Trophoblast cell (in vitro differentiated cells and primary cell): Measurements from ENCODE around the gene CALML4.
"Not testable (repeated sequence)": the region's sequence is repeated elsewhere in the genome, so short reads cannot be mapped to it uniquely, and the experiment has no call there.

Experiments
- DNase-seq, 2 donors: peaks; one replicate each; pipeline ENCODE4 v3.0.0-alpha.2; 2016
- H2AFZ ChIP-seq: 2 replicates; pipeline ENCODE4 v1.6.1; 2013; ENCODE audit warnings: low read length, moderate library complexity, mild to moderate bottlenecking; ENCODE audit not compliant: insufficient read depth, poor library complexity
- H2AK5ac ChIP-seq: 2 replicates; pipeline ENCODE4 v1.6.1; 2013; ENCODE audit warnings: mild to moderate bottlenecking, low read length
- H2BK120ac ChIP-seq: 2 replicates; pipeline ENCODE4 v1.6.1; 2013; ENCODE audit warnings: low read length, mild to moderate bottlenecking, moderate library complexity; ENCODE audit not compliant: insufficient read depth, poor library complexity
- H2BK12ac ChIP-seq: 2 replicates; pipeline ENCODE4 v1.6.1; 2013; ENCODE audit warnings: mild to moderate bottlenecking, low read length, moderate library complexity
- H2BK5ac ChIP-seq: 2 replicates; pipeline ENCODE4 v1.6.1; 2013; ENCODE audit warnings: low read length, low read depth, moderate library complexity, mild to moderate bottlenecking; ENCODE audit not compliant: poor library complexity
- H3K14ac ChIP-seq: 2 replicates; pipeline ENCODE4 v1.6.1; 2013; ENCODE audit warnings: mild to moderate bottlenecking, low read length
- H3K18ac ChIP-seq: 2 replicates; pipeline ENCODE4 v1.6.1; 2013; ENCODE audit warnings: mild to moderate bottlenecking, low read length
- H3K23ac ChIP-seq: 2 replicates; pipeline ENCODE4 v1.6.1; 2013; ENCODE audit warnings: low read length
- H3K27ac ChIP-seq: 2 replicates; pipeline ENCODE4 v1.5.1; 2013; ENCODE audit warnings: low read depth, mild to moderate bottlenecking, inconsistent platforms, low read length, moderate library complexity
- H3K27me3 ChIP-seq: 2 replicates; pipeline ENCODE4 v1.6.1; 2013; ENCODE audit warnings: inconsistent platforms, mild to moderate bottlenecking, low read length, moderate library complexity; ENCODE audit not compliant: insufficient read depth
- H3K36me3 ChIP-seq, 2 experiments: 1 replicate in 1 of 2; 2 replicates in 1 of 2; pipeline ENCODE4 v1.6.1; 2013; ENCODE audit warnings: low read length in 2 of 2, mild to moderate bottlenecking in 2 of 2, moderate library complexity in 1 of 2; ENCODE audit not compliant: insufficient read depth in 2 of 2, control insufficient read depth in 1 of 2
- H3K4ac ChIP-seq: 2 replicates; pipeline ENCODE4 v1.6.1; 2013; ENCODE audit warnings: low read depth, mild to moderate bottlenecking, low read length, moderate library complexity
- H3K4me1 ChIP-seq, 2 experiments: 1 replicate in 1 of 2; 2 replicates in 1 of 2; pipeline ENCODE4 v1.6.1; 2013; ENCODE audit warnings: low read length in 2 of 2, mild to moderate bottlenecking in 2 of 2, moderate library complexity in 1 of 2; ENCODE audit not compliant: insufficient read depth in 2 of 2, control insufficient read depth in 1 of 2
- H3K4me2 ChIP-seq: 2 replicates; pipeline ENCODE4 v1.6.1; 2013; ENCODE audit warnings: inconsistent platforms, mild to moderate bottlenecking, low read length, moderate library complexity
- H3K4me3 ChIP-seq: 2 replicates; pipeline ENCODE4 v1.5.1; 2013; ENCODE audit warnings: mild to moderate bottlenecking, low read depth, low read length, inconsistent platforms
- H3K79me1 ChIP-seq: one replicate; pipeline ENCODE4 v1.6.1; 2013; ENCODE audit warnings: low read length
- H3K79me2 ChIP-seq: 2 replicates; pipeline ENCODE4 v1.6.1; 2013; ENCODE audit warnings: low read length, mild to moderate bottlenecking; ENCODE audit not compliant: control insufficient read depth, insufficient read depth, poor library complexity
- H3K9ac ChIP-seq: 2 replicates; pipeline ENCODE4 v1.6.1; 2013; ENCODE audit warnings: mild to moderate bottlenecking, low read length
- H3K9me3 ChIP-seq: 2 replicates; pipeline ENCODE4 v1.6.1; 2013; ENCODE audit warnings: low read depth, mild to moderate bottlenecking, control low read depth, inconsistent platforms, low read length; ENCODE audit not compliant: insufficient read depth
- H4K12ac ChIP-seq: 2 replicates; pipeline ENCODE4 v1.6.1; 2013; ENCODE audit warnings: low read depth, mild to moderate bottlenecking, low read length, moderate library complexity
- H4K8ac ChIP-seq: 2 replicates; pipeline ENCODE4 v1.6.1; 2013; ENCODE audit warnings: low read depth, mild to moderate bottlenecking, low read length, moderate library complexity
- H4K91ac ChIP-seq: one replicate; pipeline ENCODE4 v1.6.1; 2013; ENCODE audit warnings: low read depth, mild to moderate bottlenecking, low read length, moderate library complexity
- WGBS: extraction: QIAGEN DNeasy Blood & Tissue Kit; methylation state at CpG from one replicate; pipeline ENCODE4 v1.1.7; 2013; ENCODE audit warnings: missing lambda C conversion rate; ENCODE audit not compliant: insufficient read length, insufficient coverage; ENCODE audit errors: extremely low coverage; 5-methylcytosine and 5-hydroxymethylcytosine counted together

Gene CALML4

GRCh38 chr15:68217341-68217740 is 12.2 kb upstream of the CALML4 start:
- Histone ChIP-seq H3K9me3 (no peaks in the 10 kb centered on the region), H3K36me3 (peaks cover 5 to 10% of the 10 kb centered on the region in 2 experiments), H3K9ac (no peak overlapping the region), H2BK5ac (no peak overlapping the region), H2AFZ (no peak overlapping the region), H3K27me3 (no peaks in the 10 kb centered on the region), H4K8ac (no peak overlapping the region), H2AK5ac (no peak overlapping the region), H3K79me2 (no peaks in the 10 kb centered on the region), H3K4ac (no peak overlapping the region), H3K4me1 (no peaks in the 10 kb centered on the region), H4K91ac (no peak overlapping the region), H4K12ac (no peak overlapping the region), H3K23ac (no peak overlapping the region), H2BK120ac (no peak overlapping the region), H3K79me1 (no peaks in the 10 kb centered on the region), H2BK12ac (no peak overlapping the region), H3K18ac (no peak overlapping the region), H3K4me2 (no peak overlapping the region), H3K27ac (no peak overlapping the region), H3K14ac (no peak overlapping the region), H3K4me3 (no peak overlapping the region)
- WGBS: no CpG with 5 or more reads among the region's 4 CpGs
- no peak for DNase-seq

- Histone ChIP-seq H3K4me2 (no peak overlapping the region), H3K9me3 (no peaks in the 10 kb centered on the region), H4K8ac (no peak overlapping the region), H2AK5ac (no peak overlapping the region), H3K14ac (no peak overlapping the region), H2BK120ac (no peak overlapping the region), H3K4me1 (no peaks in the 10 kb centered on the region), H2BK12ac (no peak overlapping the region), H3K79me1 (no peaks in the 10 kb centered on the region), H4K12ac (no peak overlapping the region), H3K18ac (no peak overlapping the region), H3K4ac (no peak overlapping the region), H4K91ac (no peak overlapping the region), H3K27me3 (no peaks in the 10 kb centered on the region), H3K27ac (no peak overlapping the region), H3K4me3 (no peak overlapping the region), H3K36me3 (peaks cover 6 to 17% of the 10 kb centered on the region in 2 experiments), H3K9ac (no peak overlapping the region), H2AFZ (no peak overlapping the region), H3K79me2 (no peaks in the 10 kb centered on the region), H3K23ac (no peak overlapping the region), H2BK5ac (no peak overlapping the region)
- no CpG with 5 or more reads among the region's 6 CpGs for WGBS
- DNase-seq: no peak
These were observed 9.7 kb upstream of the CALML4 start for GRCh38 chr15:68214838-68215254.

GRCh38 chr15:68213991-68214837 is 9.1 kb upstream of the CALML4 start:
- Histone ChIP-seq H2AK5ac (no peak overlapping the region), H3K23ac (no peak overlapping the region), H3K14ac (no peak overlapping the region), H3K79me2 (no peaks in the 10 kb centered on the region), H2BK12ac (no peak overlapping the region), H2AFZ (no peak overlapping the region), H4K12ac (no peak overlapping the region), H4K91ac (no peak overlapping the region), H3K27ac (no peak overlapping the region), H3K9me3 (no peaks in the 10 kb centered on the region), H3K4me2 (no peak overlapping the region), H2BK120ac (no peak overlapping the region), H3K18ac (no peak overlapping the region), H4K8ac (no peak overlapping the region), H2BK5ac (no peak overlapping the region), H3K36me3 (peaks cover 10 to 20% of the 10 kb centered on the region in 2 experiments), H3K79me1 (no peaks in the 10 kb centered on the region), H3K4ac (no peak overlapping the region), H3K9ac (no peak overlapping the region), H3K4me3 (no peak overlapping the region), H3K27me3 (no peaks in the 10 kb centered on the region), H3K4me1 (no peaks in the 10 kb centered on the region)
- DNase-seq: no peak
- no CpG with 5 or more reads among the region's 17 CpGs for WGBS

- not testable (repeated sequence) for H3K79me1 ChIP-seq, H3K79me2 ChIP-seq, H3K23ac ChIP-seq, H2AFZ ChIP-seq, H4K8ac ChIP-seq, H2BK12ac ChIP-seq, H2AK5ac ChIP-seq, DNase-seq, H2BK5ac ChIP-seq, H3K27me3 ChIP-seq, H3K4me2 ChIP-seq, H3K9me3 ChIP-seq, H3K4me1 ChIP-seq, H3K9ac ChIP-seq, H4K12ac ChIP-seq, H2BK120ac ChIP-seq, H3K14ac ChIP-seq, H3K4me3 ChIP-seq, H4K91ac ChIP-seq, H3K27ac ChIP-seq, H3K4ac ChIP-seq, H3K18ac ChIP-seq
- no CpG with 5 or more reads among the region's 6 CpGs for WGBS
- H3K36me3 ChIP-seq: peaks cover 8 to 21% of the 10 kb centered on the region in 2 experiments
These were observed 8.3 kb upstream of the CALML4 start for GRCh38 chr15:68213491-68213845.
